K562 (cell line): ENCODE data around the gene BCAR3. TPM values are rescaled to one million over a fixed set of nuclear protein-coding genes. Genes with fewer than 3 reads are reported as not detected.

Source experiments
- ATAC-seq: fragments of 200-7000 bp; cut with Tn5 transposase; 3 replicates; pipeline ENCODE4 v1.9.1; 2020; ENCODE audit warnings: moderate library complexity
- BruUV-seq: library from RNA; stranded (reverse); fragments of 400-500 nt; replicated peaks from 2 replicates; lab custom pipeline; 2021; lab: Mats Ljungman, UMichigan
- CTCF ChIA-PET: fragments of 300-600 bp; formaldehyde crosslinking; extraction: SDS; loops from one replicate; lab custom pipeline; 2021; ENCODE audit warnings: low intra/inter-chr PET ratio; lab: Yijun Ruan, JAX
- POLR2A ChIA-PET: fragments of 300-600, 350-650 bp; sonication (Branson Sonifier 250); formaldehyde crosslinking; extraction: SDS; loops from one replicate; lab custom pipeline; 2021; ENCODE audit warnings: antibody characterized with exemption, inconsistent platforms; lab: Yijun Ruan, JAX
- DNase-seq, 4 experiments: peaks; one replicate each; pipeline versions ENCODE4 v3.0.0 to v3.0.0-alpha.2; 2011 to 2018; ENCODE audit warnings: low spot score in 3 of 4, mixed read lengths in 3 of 4; ENCODE audit errors: extremely low read depth in 1 of 4
- FAIRE-seq: peaks from 2 replicates; lab custom pipeline; 2011; peaks lifted over from hg19 to GRCh38; lab: Jason Lieb, UNC
- H2AFZ ChIP-seq: 2 replicates; pipeline ENCODE4 v1.6.0; 2011; ENCODE audit warnings: low read depth, low read length, control low read depth, inconsistent platforms
- H3K27ac ChIP-seq: fragments of 200-600 bp; 3 replicates; pipeline ENCODE4 v1.8.0; 2011; ENCODE audit warnings: low read depth, mild to moderate bottlenecking, control low read depth, inconsistent platforms, low read length, moderate library complexity, mixed read lengths; ENCODE audit errors: extremely low read depth
- H3K27me3 ChIP-seq, 2 experiments: fragments of 300-600 bp in 1 of 2; 2 replicates in 1 of 2; 3 replicates in 1 of 2; pipeline versions ENCODE4 v1.6.0 to v1.8.0; 2011; ENCODE audit warnings: inconsistent platforms in 2 of 2, low read length in 2 of 2, mild to moderate bottlenecking in 1 of 2, mixed read lengths in 1 of 2, moderate library complexity in 1 of 2; ENCODE audit not compliant: control insufficient read depth in 2 of 2, insufficient read depth in 2 of 2
- H3K36me3 ChIP-seq: fragments of 300-600 bp; 3 replicates; pipeline ENCODE4 v1.8.0; 2011; ENCODE audit warnings: mild to moderate bottlenecking, low read length, inconsistent platforms; ENCODE audit not compliant: control insufficient read depth, insufficient read depth
- H3K4me1 ChIP-seq, 2 experiments: fragments of 200-600 bp in 1 of 2; replicated peaks in 1 of 2; 2 replicates in 1 of 2; 3 replicates in 1 of 2; pipeline versions ENCODE4 v1.5.1 to v1.8.0; 2011; ENCODE audit warnings: inconsistent platforms in 2 of 2, low read length in 2 of 2, mild to moderate bottlenecking in 1 of 2, mixed read lengths in 1 of 2, moderate library complexity in 1 of 2; ENCODE audit not compliant: control insufficient read depth in 2 of 2, insufficient read depth in 2 of 2
- H3K4me2 ChIP-seq: 2 replicates; pipeline ENCODE4 v1.6.1; 2011; ENCODE audit warnings: low read length, control low read depth, inconsistent platforms, mixed read lengths; ENCODE audit not compliant: insufficient read depth
- H3K4me3 ChIP-seq: fragments of 200-600 bp; sonication (generic), shearing (Covaris generic); 2 replicates; pipeline ENCODE4 v1.5.1; 2016; ENCODE audit warnings: control low read depth, inconsistent platforms
- H3K79me2 ChIP-seq: fragments of 200-600 bp; 3 replicates; pipeline ENCODE4 v1.8.0; 2011; ENCODE audit warnings: low read length, inconsistent platforms; ENCODE audit not compliant: control insufficient read depth, insufficient read depth
- H3K9ac ChIP-seq, 2 experiments: 2 replicates each; pipeline versions ENCODE4 v1.6.0 to v1.6.1; 2011; ENCODE audit warnings: low read depth in 2 of 2, low read length in 2 of 2, control low read depth in 1 of 2, inconsistent platforms in 1 of 2, mild to moderate bottlenecking in 1 of 2, mixed read lengths in 1 of 2; ENCODE audit not compliant: insufficient read depth in 1 of 2
- H3K9me1 ChIP-seq: one replicate; pipeline ENCODE4 v1.6.0; 2011; ENCODE audit warnings: inconsistent platforms, mild to moderate bottlenecking, low read length, moderate library complexity; ENCODE audit not compliant: control insufficient read depth, insufficient read depth
- H3K9me3 ChIP-seq: replicated peaks from 2 replicates; pipeline ENCODE4 v1.5.1; 2011; ENCODE audit warnings: low read depth, low read length, inconsistent platforms; ENCODE audit not compliant: control insufficient read depth, insufficient read depth
- H4K20me1 ChIP-seq: replicated peaks from 2 replicates; pipeline ENCODE4 v1.6.1; 2011; ENCODE audit warnings: low read length, inconsistent platforms, mixed read lengths; ENCODE audit not compliant: control insufficient read depth, insufficient read depth
- CCNT2 ChIP-seq: IDR thresholded peaks from 2 replicates; pipeline ENCODE4 v1.6.1; 2011; ENCODE audit warnings: borderline replicate concordance, low read depth, mild to moderate bottlenecking, moderate library complexity, mixed read lengths, low read length; ENCODE audit not compliant: insufficient read length; ENCODE audit errors: extremely low read depth
- KLF6 ChIP-seq: fragments of 250-450 bp; sonication (Bioruptor Pico); IDR thresholded peaks from 2 replicates; pipeline ENCODE4 v1.4.0; 2020; ENCODE audit warnings: mild to moderate bottlenecking, moderate library complexity, borderline replicate concordance
- NCOR1 ChIP-seq: fragments of 450-650 bp; IDR thresholded peaks from 2 replicates; pipeline ENCODE4 v1.6.1; 2016; ENCODE audit warnings: mild to moderate bottlenecking, moderate library complexity
- POLR2G ChIP-seq: fragments of 200-400 bp; formaldehyde crosslinking; IDR thresholded peaks from 2 replicates; pipeline ENCODE4 v1.6.1; 2017; ENCODE audit warnings: low read depth, mild to moderate bottlenecking, antibody characterized with exemption, low read length, moderate library complexity
- RB1 ChIP-seq: fragments of 450-650 bp; IDR thresholded peaks from 2 replicates; pipeline ENCODE4 v1.6.1; 2017; ENCODE audit warnings: low read depth, mild to moderate bottlenecking
- RBBP5 ChIP-seq: fragments of 200-600 bp; sonication (generic); IDR thresholded peaks from 2 replicates; pipeline ENCODE4 v1.6.1; 2012; ENCODE audit warnings: borderline replicate concordance, mild to moderate bottlenecking, low read length, control low read depth, inconsistent platforms; ENCODE audit not compliant: insufficient read depth, poor library complexity, severe bottlenecking
- SNRNP70 ChIP-seq: fragments of 200-400 bp; formaldehyde crosslinking; optimal IDR thresholded peaks from 2 replicates; pipeline ENCODE3; 2017; ENCODE audit warnings: low read depth, low read length
- SOX6 ChIP-seq: fragments of 450-650 bp; IDR thresholded peaks from 2 replicates; pipeline ENCODE4 v1.6.1; 2014; ENCODE audit warnings: mild to moderate bottlenecking
- ZFPM2 ChIP-seq: fragments of 250-450 bp; sonication (Bioruptor Pico); IDR thresholded peaks from 2 replicates; pipeline ENCODE4 v1.5.1; 2022; ENCODE audit warnings: mild to moderate bottlenecking
- ZNF699 ChIP-seq: fragments of 250-450 bp; sonication (Bioruptor Pico); IDR thresholded peaks from 2 replicates; pipeline ENCODE4 v1.8.0; 2021; ENCODE audit warnings: mild to moderate bottlenecking, moderate library complexity; ENCODE audit not compliant: insufficient replicate concordance
- ZNF76 ChIP-seq: fragments of 250-450 bp; sonication (Bioruptor Pico); IDR thresholded peaks from 2 replicates; pipeline ENCODE4 v1.4.0; 2020; ENCODE audit warnings: mild to moderate bottlenecking, moderate library complexity, borderline replicate concordance
- WGBS: fragments of 100-300 bp; shearing (Covaris generic); methylation state at CpG from one replicate; pipeline ENCODE4 v1.1.6; 2016; ENCODE audit warnings: low coverage, mixed read lengths; ENCODE audit not compliant: insufficient coverage; ENCODE audit errors: missing lambda C conversion rate; 5-methylcytosine and 5-hydroxymethylcytosine counted together
- in situ Hi-C: fragments of 300-500 bp; cut with MboI; formaldehyde crosslinking; loops from 4 replicates; pipeline ENCODE4 v1.15.0; 2018; ENCODE audit warnings: inconsistent platforms, mixed read lengths
- intact Hi-C: fragments of 100-400 bp; cut with micrococcal nuclease; formaldehyde crosslinking; loops from 2 replicates; pipeline ENCODE4 v1.14.2; 2022
- polyA plus RNA-seq, 8 experiments: library from polyadenylated mRNA; depleted of rRNA in 4 of 8; stranded (reverse) in 5 of 8; unstranded in 3 of 8; fragments of >200 nt; fragmentation: Nextera tagmentation in 2 of 8; fragmentation: Illumina TruSeq in 1 of 8; extraction: Ambion mirVana in 2 of 8; extraction: Trizol in 1 of 8; gene quantifications; 2 replicates each; pipeline versions ENCODE4 v1.2.1 to v1.2.3, GENCODE V29; 2011 to 2014; ENCODE audit warnings: inconsistent platforms in 1 of 8, missing spikeins in 1 of 8
- total RNA-seq, 7 experiments: library from RNA; depleted of rRNA in 6 of 7; stranded (reverse); fragments of >200 nt in 6 of 7; fragmentation: Illumina TruSeq in 2 of 7; extraction: Trizol in 2 of 7; gene quantifications; 2 replicates each; pipeline versions ENCODE4 v1.2.1 to v1.2.3, GENCODE V29; 2011 to 2021; ENCODE audit warnings: low replicate concordance in 1 of 7
- TF ChIP-seq, protein P1 (sequence below): fragments of 450-650 bp; IDR thresholded peaks from 2 replicates; pipeline ENCODE4 v1.6.1; 2016; ENCODE audit warnings: borderline replicate concordance
- TF ChIP-seq, protein P2 (sequence below): fragments of 250-450 bp; sonication (Bioruptor Pico); IDR thresholded peaks from 2 replicates; pipeline ENCODE4 v1.5.0; 2022; ENCODE audit warnings: mild to moderate bottlenecking

Gene BCAR3
- total and polyA plus RNA-seq, 9 of the 15 experiments (the other 6 are each of a cell fraction or from before 2014, with no cell fraction given), result 1.8 to 6.3 (median 3.8) TPM

DNA sequence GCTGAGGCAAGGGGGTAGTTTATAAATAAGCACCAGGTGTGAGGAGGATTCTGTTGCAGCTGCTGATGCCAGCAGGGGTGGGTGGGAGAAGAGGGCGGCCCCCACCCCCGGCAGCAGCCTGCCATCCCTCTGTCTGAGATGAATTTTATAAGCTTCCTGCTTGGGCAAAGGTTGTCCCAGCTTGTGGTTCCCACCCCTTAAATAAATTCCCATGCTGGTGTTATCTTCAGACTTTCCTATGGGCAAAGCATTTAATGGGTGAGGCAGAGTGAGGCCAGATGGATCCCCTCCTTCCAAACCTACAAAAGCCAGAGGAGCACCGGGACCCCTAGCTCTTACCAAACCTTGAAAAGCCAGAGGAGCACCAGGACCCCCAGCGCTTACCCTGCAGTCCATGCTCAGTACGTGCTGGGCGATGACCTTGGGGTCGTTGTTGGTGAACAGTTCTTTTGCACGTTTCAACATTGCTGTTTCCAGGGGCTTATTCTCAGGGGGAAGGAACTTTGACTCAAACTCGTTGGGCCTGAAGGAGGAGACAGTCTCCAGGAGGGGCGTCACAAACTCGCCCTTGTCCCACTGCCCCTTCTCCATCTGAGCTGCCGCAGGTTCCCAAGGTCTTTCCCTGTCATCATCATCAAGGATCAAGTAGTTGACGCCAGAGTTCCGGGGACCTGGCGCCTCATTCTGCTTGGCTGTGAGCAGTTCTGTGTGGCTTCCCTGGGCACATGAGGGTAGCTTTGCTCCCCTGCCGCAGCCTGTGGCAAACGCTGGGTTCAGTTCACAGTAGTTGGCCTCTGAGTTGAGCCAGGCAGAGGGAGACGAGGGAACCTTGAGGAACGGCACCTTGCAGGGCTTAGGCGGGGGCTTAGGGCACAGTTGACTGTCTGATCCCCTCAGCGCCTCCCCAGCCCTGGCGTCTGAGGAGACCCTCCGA, 99.5 kb downstream of the BCAR3 start:
- CTCF ChIA-PET, result no interaction called here
- Histone ChIP-seq H3K9me1 (no peaks in the 10 kb centered on the region), H3K4me2 (no peak overlapping the region), H2AFZ (peak overlapping the region; percentile 48; the same call in 1 of the 2 replicates), H3K9me3 (no peaks in the 10 kb centered on the region), H3K9ac (peak overlapping the region in 1 of 2 experiments; percentile 78; a peak in 2 of 4 replicates), H3K79me2 (no peaks in the 10 kb centered on the region), H3K27ac (no peak overlapping the region), H3K4me3 (no peak overlapping the region), H4K20me1 (no peaks in the 10 kb centered on the region), H3K36me3 (no peaks in the 10 kb centered on the region), H3K4me1 (peaks cover 0 to 11% of the 10 kb centered on the region in 2 experiments; a peak in 2 of 5 replicates), H3K27me3 (no peaks in the 10 kb centered on the region; a peak in 1 of 5 replicates)
- TF ChIP-seq ZFPM2 (CRISPR knock-in tag) (no peak), RBBP5 (no peak), POLR2G (no peak), ZNF699 (CRISPR knock-in tag) (no peak), RB1 (no peak), NCOR1 (no peak), CCNT2 (no peak), ZNF76 (CRISPR knock-in tag) (no peak), KLF6 (CRISPR knock-in tag) (no peak), SOX6 (no peak), SNRNP70 (no peak)
- TF ChIP-seq, protein P1, sequence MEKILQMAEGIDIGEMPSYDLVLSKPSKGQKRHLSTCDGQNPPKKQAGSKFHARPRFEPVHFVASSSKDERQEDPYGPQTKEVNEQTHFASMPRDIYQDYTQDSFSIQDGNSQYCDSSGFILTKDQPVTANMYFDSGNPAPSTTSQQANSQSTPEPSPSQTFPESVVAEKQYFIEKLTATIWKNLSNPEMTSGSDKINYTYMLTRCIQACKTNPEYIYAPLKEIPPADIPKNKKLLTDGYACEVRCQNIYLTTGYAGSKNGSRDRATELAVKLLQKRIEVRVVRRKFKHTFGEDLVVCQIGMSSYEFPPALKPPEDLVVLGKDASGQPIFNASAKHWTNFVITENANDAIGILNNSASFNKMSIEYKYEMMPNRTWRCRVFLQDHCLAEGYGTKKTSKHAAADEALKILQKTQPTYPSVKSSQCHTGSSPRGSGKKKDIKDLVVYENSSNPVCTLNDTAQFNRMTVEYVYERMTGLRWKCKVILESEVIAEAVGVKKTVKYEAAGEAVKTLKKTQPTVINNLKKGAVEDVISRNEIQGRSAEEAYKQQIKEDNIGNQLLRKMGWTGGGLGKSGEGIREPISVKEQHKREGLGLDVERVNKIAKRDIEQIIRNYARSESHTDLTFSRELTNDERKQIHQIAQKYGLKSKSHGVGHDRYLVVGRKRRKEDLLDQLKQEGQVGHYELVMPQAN, result no peak
- TF ChIP-seq, protein P2, sequence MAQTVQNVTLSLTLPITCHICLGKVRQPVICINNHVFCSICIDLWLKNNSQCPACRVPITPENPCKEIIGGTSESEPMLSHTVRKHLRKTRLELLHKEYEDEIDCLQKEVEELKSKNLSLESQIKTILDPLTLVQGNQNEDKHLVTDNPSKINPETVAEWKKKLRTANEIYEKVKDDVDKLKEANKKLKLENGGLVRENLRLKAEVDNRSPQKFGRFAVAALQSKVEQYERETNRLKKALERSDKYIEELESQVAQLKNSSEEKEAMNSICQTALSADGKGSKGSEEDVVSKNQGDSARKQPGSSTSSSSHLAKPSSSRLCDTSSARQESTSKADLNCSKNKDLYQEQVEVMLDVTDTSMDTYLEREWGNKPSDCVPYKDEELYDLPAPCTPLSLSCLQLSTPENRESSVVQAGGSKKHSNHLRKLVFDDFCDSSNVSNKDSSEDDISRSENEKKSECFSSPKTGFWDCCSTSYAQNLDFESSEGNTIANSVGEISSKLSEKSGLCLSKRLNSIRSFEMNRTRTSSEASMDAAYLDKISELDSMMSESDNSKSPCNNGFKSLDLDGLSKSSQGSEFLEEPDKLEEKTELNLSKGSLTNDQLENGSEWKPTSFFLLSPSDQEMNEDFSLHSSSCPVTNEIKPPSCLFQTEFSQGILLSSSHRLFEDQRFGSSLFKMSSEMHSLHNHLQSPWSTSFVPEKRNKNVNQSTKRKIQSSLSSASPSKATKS (CRISPR knock-in tag), result no peak
- DNase-seq (no peak), ATAC-seq (no peak), FAIRE-seq (peak; percentile 40)
- no TSS peak for BruUV-seq
- WGBS, result 39% methylated on average over 23 of the region's 23 CpGs
- intact Hi-C loops (no loop called here), in situ Hi-C loops (no loop called here)
- POLR2A ChIA-PET, result no interaction called here
